PFSK-1 (cell line): ENCODE measurements around the gene SDS.

Experiments
- POLR2AphosphoS5 ChIP-seq: IDR thresholded peaks from 2 replicates; pipeline ENCODE4 v1.6.1; 2012; ENCODE audit warnings: low read depth, mild to moderate bottlenecking, control low read depth, low read length, moderate library complexity
- SIN3A ChIP-seq: IDR thresholded peaks from 2 replicates; pipeline ENCODE4 v1.6.1; 2012; ENCODE audit warnings: mild to moderate bottlenecking, low read length, moderate library complexity, borderline replicate concordance; ENCODE audit not compliant: insufficient read depth

DNA sequence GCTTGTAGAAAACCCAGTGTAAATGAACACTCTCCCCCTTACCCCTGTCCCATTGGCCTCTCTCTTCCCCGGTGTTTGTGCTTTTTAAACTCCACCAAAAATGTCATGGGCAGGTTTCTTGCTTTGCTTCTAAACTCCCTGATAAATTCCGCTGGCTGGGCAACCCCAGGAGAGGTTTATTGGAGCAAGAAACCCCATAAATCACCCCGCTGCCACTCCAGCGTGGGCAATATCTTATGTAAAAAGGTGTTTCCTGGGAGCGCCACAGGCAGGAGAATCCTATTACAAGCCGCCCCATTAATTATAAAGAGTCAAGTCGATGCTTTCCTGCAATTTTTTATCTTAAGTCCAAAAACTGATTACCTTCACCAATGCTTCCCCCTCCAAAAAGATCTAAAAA is 45.2 kb upstream of the SDS start:
- TF ChIP-seq SIN3A (no peak), POLR2AphosphoS5 (no peak)
